ENCODE data around the gene ZSWIM1.

DNA sequence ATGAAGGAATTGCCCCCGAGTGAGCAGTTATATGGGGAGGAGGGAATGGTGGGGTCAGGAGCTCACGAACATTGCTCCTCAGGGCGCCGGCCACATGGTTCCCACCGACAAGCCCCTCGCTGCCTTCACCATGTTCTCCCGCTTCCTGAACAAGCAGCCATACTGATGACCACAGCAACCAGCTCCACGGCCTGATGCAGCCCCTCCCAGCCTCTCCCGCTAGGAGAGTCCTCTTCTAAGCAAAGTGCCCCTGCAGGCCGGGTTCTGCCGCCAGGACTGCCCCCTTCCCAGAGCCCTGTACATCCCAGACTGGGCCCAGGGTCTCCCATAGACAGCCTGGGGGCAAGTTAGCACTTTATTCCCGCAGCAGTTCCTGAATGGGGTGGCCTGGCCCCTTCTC is 17.3 kb downstream of the ZSWIM1 start:
- TF ChIP-seq, protein P1, sequence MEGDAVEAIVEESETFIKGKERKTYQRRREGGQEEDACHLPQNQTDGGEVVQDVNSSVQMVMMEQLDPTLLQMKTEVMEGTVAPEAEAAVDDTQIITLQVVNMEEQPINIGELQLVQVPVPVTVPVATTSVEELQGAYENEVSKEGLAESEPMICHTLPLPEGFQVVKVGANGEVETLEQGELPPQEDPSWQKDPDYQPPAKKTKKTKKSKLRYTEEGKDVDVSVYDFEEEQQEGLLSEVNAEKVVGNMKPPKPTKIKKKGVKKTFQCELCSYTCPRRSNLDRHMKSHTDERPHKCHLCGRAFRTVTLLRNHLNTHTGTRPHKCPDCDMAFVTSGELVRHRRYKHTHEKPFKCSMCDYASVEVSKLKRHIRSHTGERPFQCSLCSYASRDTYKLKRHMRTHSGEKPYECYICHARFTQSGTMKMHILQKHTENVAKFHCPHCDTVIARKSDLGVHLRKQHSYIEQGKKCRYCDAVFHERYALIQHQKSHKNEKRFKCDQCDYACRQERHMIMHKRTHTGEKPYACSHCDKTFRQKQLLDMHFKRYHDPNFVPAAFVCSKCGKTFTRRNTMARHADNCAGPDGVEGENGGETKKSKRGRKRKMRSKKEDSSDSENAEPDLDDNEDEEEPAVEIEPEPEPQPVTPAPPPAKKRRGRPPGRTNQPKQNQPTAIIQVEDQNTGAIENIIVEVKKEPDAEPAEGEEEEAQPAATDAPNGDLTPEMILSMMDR (IDR thresholded peaks at IDR 0.05): no peak
- no peak for TF ChIP-seq POLR2A (IDR thresholded peaks at IDR 0.05)

All from heart left ventricle (tissue), 13 donors.